Measurements from ENCODE around the gene RNASEH1.

The RNASEH1 gene

GRCh38 chr2:3589086-3589485 lies 31.0 kb upstream of the RNASEH1 start:
- DNase-seq (ENCODE audit: low spot score): no peak
- in situ Hi-C loops (cut with MboI; ENCODE audit: low pct_unique_long_range_greater_than_20kb, low sequenced_read_pairs, unreplicated experiment): no loop called here
- no peak for TF ChIP-seq CTCF (IDR thresholded peaks at IDR 0.05; ENCODE audit: extremely low read depth, insufficient read depth, missing control alignments)

- in situ Hi-C loops (cut with MboI; ENCODE audit: low pct_unique_long_range_greater_than_20kb, low sequenced_read_pairs, unreplicated experiment): no loop called here
- DNase-seq (ENCODE audit: low spot score): no peak
- TF ChIP-seq CTCF (IDR thresholded peaks at IDR 0.05; ENCODE audit: extremely low read depth, insufficient read depth, missing control alignments): no peak
Observed at GRCh38 chr2:3588084-3588483, 30.0 kb upstream of the RNASEH1 start.

GRCh38 chr2:3587432-3587831 lies 29.3 kb upstream of the RNASEH1 start:
- in situ Hi-C loops (cut with MboI; ENCODE audit: low pct_unique_long_range_greater_than_20kb, low sequenced_read_pairs, unreplicated experiment): no loop called here
- no peak for TF ChIP-seq CTCF (IDR thresholded peaks at IDR 0.05; ENCODE audit: extremely low read depth, insufficient read depth, missing control alignments)
- DNase-seq (ENCODE audit: low spot score): no peak

- no peak for DNase-seq (ENCODE audit: low spot score)
- in situ Hi-C loops (cut with MboI; ENCODE audit: low pct_unique_long_range_greater_than_20kb, low sequenced_read_pairs, unreplicated experiment): no loop called here
- no peak for TF ChIP-seq CTCF (IDR thresholded peaks at IDR 0.05; ENCODE audit: extremely low read depth, insufficient read depth, missing control alignments)
Observed at GRCh38 chr2:3587021-3587420, 28.9 kb upstream of the RNASEH1 start.

- TF ChIP-seq CTCF (IDR thresholded peaks at IDR 0.05; ENCODE audit: extremely low read depth, insufficient read depth, missing control alignments): no peak
- in situ Hi-C loops (cut with MboI; ENCODE audit: low pct_unique_long_range_greater_than_20kb, low sequenced_read_pairs, unreplicated experiment): no loop called here
- DNase-seq (ENCODE audit: low spot score): no peak
Observed at GRCh38 chr2:3586220-3586619, 28.1 kb upstream of the RNASEH1 start.

- no peak for TF ChIP-seq CTCF (IDR thresholded peaks at IDR 0.05; ENCODE audit: extremely low read depth, insufficient read depth, missing control alignments)
- in situ Hi-C loops (cut with MboI; ENCODE audit: low pct_unique_long_range_greater_than_20kb, low sequenced_read_pairs, unreplicated experiment): no loop called here
Observed at GRCh38 chr2:3585261-3586109, 27.4 kb upstream of the RNASEH1 start.

More at GRCh38 chr2:3585261-3586109, 27.4 kb upstream of the RNASEH1 start:
- DNase-seq (ENCODE audit: low spot score): no peak
